HepG2 (cell line): Measurements from ENCODE around the gene TULP4. TPM values are rescaled to one million over a fixed set of nuclear protein-coding genes. Genes with fewer than 3 reads are reported as not detected.

Experiments used
- CREB3 ChIP-seq: sonication (generic); formaldehyde crosslinking; IDR thresholded peaks from 2 replicates; pipeline ENCODE4 v1.5.0; 2020; ENCODE audit warnings: missing genetic modification reagents
- HNF1B ChIP-seq: sonication (generic); formaldehyde crosslinking; IDR thresholded peaks from 2 replicates; pipeline ENCODE4 v1.5.1; 2020; ENCODE audit warnings: mild to moderate bottlenecking, moderate library complexity, missing genetic modification reagents
- IRF2 ChIP-seq: IDR thresholded peaks from 2 replicates; pipeline ENCODE4 v1.6.1; 2018; ENCODE audit warnings: missing genetic modification reagents, missing compliant biosample characterization
- NR3C1 ChIP-seq: sonication (generic); formaldehyde crosslinking; IDR thresholded peaks from 2 replicates; pipeline ENCODE4 v1.4.0; 2020; ENCODE audit warnings: missing genetic modification reagents
- PPARG ChIP-seq: conservative IDR thresholded peaks from 2 replicates; pipeline ENCODE4 v1.6.1; 2016; ENCODE audit warnings: missing biosample characterization, missing genetic modification reagents
- PRDM15 ChIP-seq: sonication (generic); formaldehyde crosslinking; IDR thresholded peaks from 2 replicates; pipeline ENCODE4 v1.4.0; 2020; ENCODE audit warnings: missing genetic modification reagents
- RARA ChIP-seq: IDR thresholded peaks from 2 replicates; pipeline ENCODE4 v1.6.1; 2016; ENCODE audit warnings: missing genetic modification reagents, missing compliant biosample characterization
- SMAD3 ChIP-seq: sonication (generic); formaldehyde crosslinking; IDR thresholded peaks from 2 replicates; pipeline ENCODE4 v1.4.0; 2020; ENCODE audit warnings: missing genetic modification reagents
- SRSF1 ChIP-seq: fragments of 200-400 bp; formaldehyde crosslinking; optimal IDR thresholded peaks from 2 replicates; pipeline ENCODE3; 2017; ENCODE audit warnings: mild to moderate bottlenecking, low read depth, low read length, moderate library complexity
- SUZ12 ChIP-seq: fragments of 150-350 bp; IDR thresholded peaks from 2 replicates; pipeline ENCODE4 v1.6.1; 2014; ENCODE audit warnings: low read depth, low read length
- TCF7 ChIP-seq: sonication (generic); IDR thresholded peaks from 2 replicates; pipeline ENCODE4 v1.6.1; 2016; ENCODE audit warnings: antibody characterized with exemption, low read depth
- XBP1 ChIP-seq: sonication (generic); formaldehyde crosslinking; IDR thresholded peaks from 2 replicates; pipeline ENCODE4 v1.5.0; 2020; ENCODE audit warnings: missing genetic modification reagents
- ZFP36L1 ChIP-seq: sonication (generic); formaldehyde crosslinking; IDR thresholded peaks from 2 replicates; pipeline ENCODE4 v1.8.0; 2022; ENCODE audit warnings: mild to moderate bottlenecking, missing genetic modification reagents, moderate library complexity
- ZKSCAN5 ChIP-seq: sonication (generic); formaldehyde crosslinking; IDR thresholded peaks from 2 replicates; pipeline ENCODE4 v1.5.1; 2020; ENCODE audit warnings: mild to moderate bottlenecking, missing genetic modification reagents
- ZNF121 ChIP-seq: sonication (generic); formaldehyde crosslinking; IDR thresholded peaks from 2 replicates; pipeline ENCODE4 v1.5.0; 2020; ENCODE audit warnings: mild to moderate bottlenecking, missing genetic modification reagents
- ZNF225 ChIP-seq: sonication (generic); formaldehyde crosslinking; IDR thresholded peaks from 2 replicates; pipeline ENCODE4 v1.4.0; 2020; ENCODE audit warnings: mild to moderate bottlenecking, missing genetic modification reagents
- ZNF44 ChIP-seq: sonication (generic); formaldehyde crosslinking; IDR thresholded peaks from 2 replicates; pipeline ENCODE4 v1.5.1; 2020; ENCODE audit warnings: mild to moderate bottlenecking, missing genetic modification reagents
- ZNF512B ChIP-seq: sonication (generic); formaldehyde crosslinking; IDR thresholded peaks from 2 replicates; pipeline ENCODE4 v1.5.1; 2020; ENCODE audit warnings: missing genetic modification reagents, mild to moderate bottlenecking, borderline replicate concordance
- ZNF775 ChIP-seq: sonication (generic); formaldehyde crosslinking; IDR thresholded peaks from 2 replicates; pipeline ENCODE4 v1.4.0; 2020; ENCODE audit warnings: missing genetic modification reagents, mild to moderate bottlenecking, moderate library complexity, borderline replicate concordance
- ZNF83 ChIP-seq: sonication (generic); formaldehyde crosslinking; IDR thresholded peaks from 2 replicates; pipeline ENCODE4 v1.4.0; 2020; ENCODE audit warnings: missing genetic modification reagents, mild to moderate bottlenecking, borderline replicate concordance
- polyA plus RNA-seq, 8 experiments: library from polyadenylated mRNA; depleted of rRNA in 3 of 8; stranded (reverse) in 7 of 8; unstranded in 1 of 8; fragments of >200 nt; fragmentation: Illumina TruSeq in 4 of 8; extraction: Trizol in 4 of 8; gene quantifications; 2 replicates each; pipeline versions ENCODE4 v1.2.1 to v1.2.3, GENCODE V29; 2011 to 2016; ENCODE audit warnings: low read depth in 4 of 8, missing spikeins in 1 of 8, mixed read lengths in 1 of 8; ENCODE audit not compliant: insufficient read depth in 1 of 8
- total RNA-seq, 5 experiments: library from RNA; depleted of rRNA; stranded (reverse); fragments of >200 nt; fragmentation: Illumina TruSeq; extraction: Trizol; gene quantifications; 2 replicates each; pipeline ENCODE4 v1.2.3, GENCODE V29; 2016; ENCODE audit warnings: low read depth in 1 of 5

Gene TULP4
- total and polyA plus RNA-seq, 2 of the 13 experiments (the other 11 are each of a cell fraction or from before 2014, with no cell fraction given) = 21.1 to 122 TPM

- TF ChIP-seq ZNF512B (CRISPR knock-in tag) (no peak), ZNF83 (CRISPR knock-in tag) (no peak), SUZ12 (no peak), CREB3 (CRISPR knock-in tag) (no peak), ZNF44 (CRISPR knock-in tag) (no peak), PPARG (0 out of 2 replicates have a peak, but pooled peaks have one; percentile 49), ZNF775 (CRISPR knock-in tag) (0 out of 2 replicates have a peak, but pooled peaks have one; percentile 90), XBP1 (no peak), ZKSCAN5 (CRISPR knock-in tag) (no peak), TCF7 (no peak), NR3C1 (CRISPR knock-in tag) (no peak), RARA (CRISPR knock-in tag) (no peak), ZNF225 (CRISPR knock-in tag) (no peak), SMAD3 (CRISPR knock-in tag) (0 out of 2 replicates have a peak, but pooled peaks have one; percentile 38), HNF1B (CRISPR knock-in tag) (peak; percentile 18; the same call in 1 of the 2 replicates), ZNF121 (CRISPR knock-in tag) (no peak), IRF2 (CRISPR knock-in tag) (no peak), SRSF1 (no peak), PRDM15 (CRISPR knock-in tag) (no peak), ZFP36L1 (peak; percentile 77; the same call in 1 of the 2 replicates)
Measured at GRCh38 chr6:158559338-158559894, 247.2 kb downstream of the TULP4 start (continued).
